Measurements from ENCODE around the gene CSH2. TPM values are rescaled to one million over a fixed set of nuclear protein-coding genes. Genes with fewer than 3 reads are reported as not detected.

Gene CSH2
- total RNA-seq, 1 donor from 2014 or later = not detected

GRCh38 chr17:63834431-63835166 is 38.9 kb downstream of the CSH2 start:
- peak; percentile 73 for DNase-seq (ENCODE audit: low read depth, low spot score)

GRCh38 chr17:63833741-63834373 is 39.6 kb downstream of the CSH2 start:
- no peak for DNase-seq (ENCODE audit: low read depth, low spot score)

GRCh38 chr17:63833026-63833740 is 40.3 kb downstream of the CSH2 start:
- DNase-seq (ENCODE audit: low read depth, low spot score) = no peak

GRCh38 chr17:63832455-63832854 is 41.0 kb downstream of the CSH2 start:
- DNase-seq (ENCODE audit: low read depth, low spot score) = no peak

- no peak for DNase-seq (ENCODE audit: low read depth, low spot score)
Measured at GRCh38 chr17:63832014-63832413, 41.5 kb downstream of the CSH2 start.

- DNase-seq (ENCODE audit: low read depth, low spot score) = no peak
Measured at GRCh38 chr17:63831505-63831904, 42.0 kb downstream of the CSH2 start.

GRCh38 chr17:63830904-63831491 is 42.5 kb downstream of the CSH2 start:
- DNase-seq (ENCODE audit: low read depth, low spot score) = no peak

GRCh38 chr17:63830278-63830677 is 43.2 kb downstream of the CSH2 start:
- no peak for DNase-seq (ENCODE audit: low read depth, low spot score)

GRCh38 chr17:63828936-63829335 is 44.5 kb downstream of the CSH2 start:
- DNase-seq (ENCODE audit: low read depth, low spot score) = no peak

- no peak for DNase-seq (ENCODE audit: low read depth, low spot score)
Measured at GRCh38 chr17:63827801-63828221, 45.7 kb downstream of the CSH2 start.

- peak; percentile 84 for DNase-seq (ENCODE audit: low read depth, low spot score)
Measured at GRCh38 chr17:63827002-63827800, 46.3 kb downstream of the CSH2 start, which contains the start of the genes FTSJ3 and PSMC5. Gene FTSJ3, minus strand, starts transcription at chr17:63827663. Its CDS starts 761 bp downstream, at chr17:63826902. Gene PSMC5, plus strand, starts transcription at chr17:63827431. Its CDS starts 60 bp downstream, at chr17:63827491.

- DNase-seq (ENCODE audit: low read depth, low spot score) = no peak
Measured at GRCh38 chr17:63826468-63827001, 46.9 kb downstream of the CSH2 start.

GRCh38 chr17:63824362-63824761 is 49.1 kb downstream of the CSH2 start:
- DNase-seq (ENCODE audit: low read depth, low spot score) = no peak

GRCh38 chr17:63823659-63824331 is 49.7 kb downstream of the CSH2 start:
- no peak for DNase-seq (ENCODE audit: low read depth, low spot score)

GRCh38 chr17:63822537-63822936 is 50.9 kb downstream of the CSH2 start:
- DNase-seq (ENCODE audit: low read depth, low spot score) = no peak

Other genes starting within 250 kb of the CSH2 start
- 14.5 and 24.9 TPM in 2 replicates for gene LIMD2, start 173.6 kb downstream of the CSH2 start, total RNA-seq
- 19.7 and 22.1 TPM in 2 replicates for gene STRADA, start 131.9 kb downstream of the CSH2 start, total RNA-seq
- gene CCDC47, start 100.1 kb downstream of the CSH2 start, total RNA-seq = 92.4 and 113 TPM in 2 replicates
- 67.0 and 83.1 TPM in 2 replicates for gene DDX42, start 99.5 kb downstream of the CSH2 start, total RNA-seq
- 134 and 137 TPM in 2 replicates for gene PSMC5, start 46.2 kb downstream of the CSH2 start, total RNA-seq
- gene FTSJ3, start 46.0 kb downstream of the CSH2 start, total RNA-seq = 64.3 and 102 TPM in 2 replicates
- 71.5 and 107 TPM in 2 replicates for gene SMARCD2, start 31.0 kb downstream of the CSH2 start, total RNA-seq
- gene GH2, start 8.3 kb upstream of the CSH2 start, total RNA-seq = not detected in 2 replicates
- not detected in 2 replicates for gene CSH1, start 22.9 kb upstream of the CSH2 start, total RNA-seq
- gene CSHL1, start 37.6 kb upstream of the CSH2 start, total RNA-seq = not detected in 2 replicates
- gene GH1, start 45.2 kb upstream of the CSH2 start, total RNA-seq = not detected in 2 replicates
- gene CD79B, start 58.7 kb upstream of the CSH2 start, total RNA-seq = 1.5 and 1.7 TPM in 2 replicates
- gene SCN4A, start 99.2 kb upstream of the CSH2 start, total RNA-seq = 0.07 TPM in 1 of 2 replicates, not detected in the other
- gene PRR29, start 124.7 kb upstream of the CSH2 start, total RNA-seq = 0.20 and 0.28 TPM in 2 replicates
- 668 and 680 TPM in 2 replicates for gene ICAM2, start 147.0 kb upstream of the CSH2 start, total RNA-seq

Measured in pulmonary artery endothelial cell (primary cell).